GM12873 (cell line): ENCODE measurements around the gene PHLDA1.

Experiments used
- CTCF ChIP-seq: IDR thresholded peaks from 2 replicates; pipeline ENCODE4 v1.5.1; 2012; ENCODE audit warnings: low read depth, mild to moderate bottlenecking, moderate library complexity, low read length, control low read depth; ENCODE audit not compliant: insufficient read depth; ENCODE audit errors: missing control alignments

The PHLDA1 gene

GRCh38 chr12:75975702-75976101 is 55.9 kb downstream of the PHLDA1 start:
- no peak for TF ChIP-seq CTCF
